HG03108 (cell line): ENCODE measurements around the gene GPAT3.

Experiments
- ATAC-seq: cut with Tn5 transposase; IDR thresholded peaks from one replicate; pipeline ENCODE4 v1.9.1; 2021; ENCODE audit warnings: moderate library complexity; ENCODE audit not compliant: unreplicated experiment

Gene GPAT3

GRCh38 chr4:83639849-83640493 is 104.1 kb downstream of the GPAT3 start:
- ATAC-seq = no peak

- no peak for ATAC-seq
Observed at GRCh38 chr4:83643036-83643435, 107.1 kb downstream of the GPAT3 start.

DNA sequence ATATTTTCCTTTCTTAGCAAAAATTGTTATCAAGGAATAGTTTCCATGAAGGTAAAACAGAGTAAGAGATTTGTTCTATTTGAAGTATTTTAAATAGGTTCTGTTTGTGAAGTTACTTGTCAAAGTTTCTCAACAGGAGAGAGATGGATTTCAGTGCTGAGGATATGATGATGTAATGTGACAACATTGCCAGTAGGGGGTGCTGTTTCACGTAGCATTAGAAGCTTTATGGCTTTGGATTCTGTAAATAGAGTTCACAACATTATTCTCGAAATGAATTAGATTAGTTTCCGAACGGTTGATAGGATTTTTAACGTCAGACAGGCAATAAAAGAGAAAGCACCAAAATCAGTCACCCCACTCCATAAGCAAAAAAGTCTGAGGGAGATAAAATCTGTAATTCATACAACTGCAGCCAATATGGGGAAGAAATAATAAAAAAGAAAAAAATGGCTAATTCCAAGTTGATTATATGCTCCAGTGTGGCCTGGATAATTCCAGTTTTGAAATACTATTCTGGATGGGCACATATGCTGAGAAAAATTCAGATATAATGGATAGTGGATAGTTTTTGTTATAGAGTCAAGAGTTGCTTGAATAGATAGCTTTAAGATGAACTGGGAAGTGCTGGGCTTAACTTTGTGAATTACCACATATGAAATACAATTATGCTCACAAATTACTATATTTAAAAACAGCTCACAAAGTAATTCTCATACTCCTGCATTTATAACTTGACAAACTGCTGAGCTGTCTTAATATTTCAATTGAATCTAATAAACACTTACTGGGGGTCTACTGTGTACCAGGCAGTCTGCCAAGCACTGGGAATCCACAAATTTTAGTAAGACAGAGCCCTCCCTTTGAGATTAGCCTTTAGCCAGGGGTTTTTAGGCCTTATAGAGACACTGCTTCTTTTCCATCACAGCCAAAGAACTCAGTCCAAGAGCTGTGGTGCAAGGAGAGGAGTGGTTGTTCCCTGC is 109.1 kb downstream of the GPAT3 start:
- ATAC-seq = peak; percentile 56

DNA sequence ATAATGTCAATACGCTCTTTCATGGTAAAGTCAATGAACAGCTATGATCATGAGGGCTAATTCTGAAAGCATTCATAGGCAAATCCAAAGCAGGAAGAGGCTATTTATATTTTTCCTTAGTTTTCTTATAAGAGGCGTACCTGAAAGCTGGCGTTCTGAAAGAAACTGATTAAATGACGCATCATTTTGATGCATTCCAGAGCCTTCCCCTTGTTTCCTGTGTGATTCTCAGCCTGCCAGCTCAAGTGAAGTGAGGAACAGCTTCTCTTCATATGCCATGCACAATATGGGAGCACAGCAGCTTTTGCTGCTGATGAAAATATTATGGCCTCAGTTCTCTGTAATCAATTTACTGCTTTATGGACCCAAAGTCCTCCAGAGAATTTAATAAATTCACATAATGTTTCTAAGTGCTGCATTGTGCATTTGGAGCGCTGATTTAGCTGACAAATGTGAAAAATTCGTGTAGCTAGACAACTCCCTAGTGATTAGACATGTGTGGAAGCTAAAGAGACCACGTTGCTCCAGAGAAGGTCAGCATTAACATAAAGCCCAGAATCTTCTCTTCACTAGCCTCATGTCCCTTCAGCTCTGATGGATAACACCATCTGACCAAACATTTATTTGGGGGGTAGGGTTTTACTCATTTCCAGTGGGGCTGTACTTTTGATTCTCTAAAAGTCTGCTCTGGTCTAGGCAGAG is 110.8 kb downstream of the GPAT3 start:
- no peak for ATAC-seq

DNA sequence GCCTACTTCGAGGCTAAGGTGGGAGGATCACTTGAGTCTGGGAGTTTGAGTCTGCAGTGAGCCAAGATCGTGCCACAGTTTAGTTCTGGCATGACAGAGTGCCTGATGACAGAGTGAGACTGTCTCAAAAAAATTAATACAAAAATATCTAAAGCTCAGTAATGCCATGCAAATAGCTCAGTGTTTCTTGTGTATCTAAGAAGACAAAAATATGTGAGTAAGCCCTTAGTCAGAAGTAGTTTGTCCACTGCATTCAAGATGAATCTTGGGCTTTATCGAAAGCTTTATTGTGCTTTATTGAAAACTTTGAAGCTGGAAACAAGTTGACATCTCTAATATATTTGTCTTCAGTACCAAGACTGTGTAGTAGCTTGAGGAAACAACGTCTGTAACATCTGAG is 115.9 kb downstream of the GPAT3 start:
- ATAC-seq = no peak
